Lower leg skin (tissue), 4 donors: ENCODE data around the gene RGS5. TPM values are rescaled to one million over a fixed set of nuclear protein-coding genes. Genes with fewer than 3 reads are reported as not detected.

Source experiments
- DNase-seq, 2 donors: peaks; one replicate each; pipeline ENCODE4 v3.0.0-alpha.2; 2019; ENCODE audit warnings: low spot score in 2 of 2
- H3K4me3 ChIP-seq: fragments of 200-600 bp; sonication (generic); 2 replicates; pipeline ENCODE4 v1.5.1; 2017; ENCODE audit warnings: mild to moderate bottlenecking, low read depth; ENCODE audit not compliant: poor library complexity, severe bottlenecking
- POLR2A ChIP-seq, 2 donors: fragments of 450-650 bp; IDR thresholded peaks; one replicate each; pipeline ENCODE4 v1.6.1; 2016 to 2017; ENCODE audit warnings: antibody characterized with exemption in 2 of 2, mild to moderate bottlenecking in 1 of 2, moderate library complexity in 1 of 2
- WGBS, 2 donors: methylation state at CpG; one replicate each; pipeline ENCODE4 v1.1.5; 2018; 5-methylcytosine and 5-hydroxymethylcytosine counted together
- intact Hi-C: fragments of 100-400 bp; cut with DNase I; formaldehyde crosslinking; loops from one replicate; pipeline ENCODE4 v1.15.0; 2023; ENCODE audit warnings: low total_unique reads
- total RNA-seq, 4 donors: library from RNA; depleted of rRNA; stranded (reverse); fragments of >200 nt; gene quantifications; one replicate each; pipeline ENCODE4 v1.1.0, GENCODE V29; 2016
- TF ChIP-seq, protein P1 (sequence below), 3 donors: fragments of 450-650 bp; IDR thresholded peaks; one replicate each; pipeline ENCODE4 v1.5.1; 2016; ENCODE audit warnings: antibody characterized with exemption in 3 of 3, mild to moderate bottlenecking in 3 of 3, moderate library complexity in 2 of 3

RGS5 gene
- total RNA-seq, 4 donors from 2014 or later, result 16.0 to 59.0 (median 33.2) TPM

DNA sequence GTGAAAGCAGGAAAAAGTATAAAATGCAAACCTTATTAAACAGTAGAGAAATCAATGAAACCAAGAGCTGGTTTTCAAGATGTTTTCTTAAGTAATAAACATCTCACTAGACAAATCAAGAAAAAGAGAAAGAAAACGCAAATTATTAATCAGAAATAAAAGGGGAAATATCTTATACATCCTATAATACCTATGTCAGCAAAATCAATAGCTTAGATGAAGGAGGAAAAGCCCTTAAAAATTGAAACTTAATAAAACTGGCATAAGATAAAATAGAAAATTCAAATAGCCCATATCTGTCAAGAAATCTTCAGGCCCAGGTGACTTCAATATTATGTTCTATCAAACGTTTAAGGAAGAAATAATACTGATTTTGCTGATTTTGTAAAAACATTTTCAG lies 74.4 kb downstream of the RGS5 start:
- H3K4me3 ChIP-seq, result no peak overlapping the region
- TF ChIP-seq POLR2A (IDR thresholded peaks at IDR 0.05), result no peak
- TF ChIP-seq, protein P1, sequence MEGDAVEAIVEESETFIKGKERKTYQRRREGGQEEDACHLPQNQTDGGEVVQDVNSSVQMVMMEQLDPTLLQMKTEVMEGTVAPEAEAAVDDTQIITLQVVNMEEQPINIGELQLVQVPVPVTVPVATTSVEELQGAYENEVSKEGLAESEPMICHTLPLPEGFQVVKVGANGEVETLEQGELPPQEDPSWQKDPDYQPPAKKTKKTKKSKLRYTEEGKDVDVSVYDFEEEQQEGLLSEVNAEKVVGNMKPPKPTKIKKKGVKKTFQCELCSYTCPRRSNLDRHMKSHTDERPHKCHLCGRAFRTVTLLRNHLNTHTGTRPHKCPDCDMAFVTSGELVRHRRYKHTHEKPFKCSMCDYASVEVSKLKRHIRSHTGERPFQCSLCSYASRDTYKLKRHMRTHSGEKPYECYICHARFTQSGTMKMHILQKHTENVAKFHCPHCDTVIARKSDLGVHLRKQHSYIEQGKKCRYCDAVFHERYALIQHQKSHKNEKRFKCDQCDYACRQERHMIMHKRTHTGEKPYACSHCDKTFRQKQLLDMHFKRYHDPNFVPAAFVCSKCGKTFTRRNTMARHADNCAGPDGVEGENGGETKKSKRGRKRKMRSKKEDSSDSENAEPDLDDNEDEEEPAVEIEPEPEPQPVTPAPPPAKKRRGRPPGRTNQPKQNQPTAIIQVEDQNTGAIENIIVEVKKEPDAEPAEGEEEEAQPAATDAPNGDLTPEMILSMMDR (IDR thresholded peaks at IDR 0.05), result no peak
- intact Hi-C loops, result no loop called here
- 85 to 86% methylated on average over 2 of the region's 2 CpGs for WGBS, 2 donors
- no peak for DNase-seq

DNA sequence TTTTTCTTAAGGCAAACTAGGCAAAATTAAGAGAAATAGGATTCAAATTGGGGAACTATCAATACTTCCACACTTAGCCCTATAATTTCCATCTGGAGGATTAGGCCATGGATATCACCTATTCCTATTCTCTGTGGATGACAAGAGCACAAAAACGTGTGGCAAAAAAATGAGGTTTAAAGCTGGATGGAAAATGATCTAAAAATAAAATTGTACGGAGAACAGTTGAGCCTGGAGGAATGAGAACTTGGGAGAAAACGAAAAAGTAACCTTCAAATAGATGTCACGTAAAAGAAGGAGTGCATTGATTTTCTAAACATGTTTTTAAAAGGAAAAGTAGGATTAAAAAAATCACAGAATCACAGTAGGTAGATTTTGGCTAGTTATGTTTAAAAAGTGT lies 77.9 kb downstream of the RGS5 start:
- H3K4me3 ChIP-seq, result no peak overlapping the region
- 66 to 75% methylated on average over 4 of the region's 4 CpGs for WGBS, 2 donors
- TF ChIP-seq, protein P1 (IDR thresholded peaks at IDR 0.05), result no peak
- TF ChIP-seq POLR2A (IDR thresholded peaks at IDR 0.05), result no peak
- no peak for DNase-seq
- intact Hi-C loops, result no loop called here

DNA sequence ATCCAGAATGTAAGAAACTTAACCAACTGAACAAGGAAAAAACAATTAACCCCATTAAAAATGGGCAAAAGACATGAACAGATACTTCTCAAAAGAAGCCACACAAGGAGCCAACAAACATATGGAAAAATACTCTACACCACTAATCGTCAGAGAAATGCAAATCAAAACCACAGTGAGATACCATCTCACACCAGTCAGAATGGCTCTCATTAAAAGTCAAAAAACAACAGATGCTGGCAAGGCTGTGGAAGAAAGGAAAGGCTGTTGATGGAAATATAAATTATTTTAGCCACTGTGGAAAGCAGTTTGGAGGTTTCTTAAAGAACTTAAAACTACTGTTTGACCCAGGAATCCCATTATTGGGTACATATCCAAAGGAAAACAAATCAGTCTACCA lies 82.3 kb downstream of the RGS5 start:
- 30 to 31% methylated on average over 1 of the region's 1 CpG for WGBS, 2 donors
- TF ChIP-seq, protein P1 (IDR thresholded peaks at IDR 0.05), result no peak
- TF ChIP-seq POLR2A (IDR thresholded peaks at IDR 0.05), result no peak
- no peak for DNase-seq
- no peak overlapping the region for H3K4me3 ChIP-seq
- intact Hi-C loops, result no loop called here

DNA sequence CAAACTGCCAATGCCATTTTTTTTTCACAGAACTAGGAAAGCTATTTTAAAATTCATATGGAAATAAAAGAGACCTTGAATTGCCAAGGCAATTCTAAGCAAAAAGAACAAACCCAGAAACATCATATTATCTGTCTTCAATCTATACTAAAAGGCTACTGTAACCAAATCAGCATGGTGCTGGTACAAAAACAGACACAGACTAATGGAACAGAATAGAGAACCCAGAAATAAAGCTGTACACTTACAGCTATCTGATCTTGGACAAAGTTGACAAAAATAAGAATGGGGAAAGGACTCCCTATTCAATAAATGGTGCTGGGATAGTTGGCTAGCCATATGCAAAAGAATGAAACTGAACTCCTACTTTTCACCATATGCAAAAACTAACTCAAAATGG lies 83.0 kb downstream of the RGS5 start:
- DNase-seq, result no peak
- H3K4me3 ChIP-seq, result no peak overlapping the region
- TF ChIP-seq, protein P1 (IDR thresholded peaks at IDR 0.05), result no peak
- no peak for TF ChIP-seq POLR2A (IDR thresholded peaks at IDR 0.05)
- intact Hi-C loops, result no loop called here

DNA sequence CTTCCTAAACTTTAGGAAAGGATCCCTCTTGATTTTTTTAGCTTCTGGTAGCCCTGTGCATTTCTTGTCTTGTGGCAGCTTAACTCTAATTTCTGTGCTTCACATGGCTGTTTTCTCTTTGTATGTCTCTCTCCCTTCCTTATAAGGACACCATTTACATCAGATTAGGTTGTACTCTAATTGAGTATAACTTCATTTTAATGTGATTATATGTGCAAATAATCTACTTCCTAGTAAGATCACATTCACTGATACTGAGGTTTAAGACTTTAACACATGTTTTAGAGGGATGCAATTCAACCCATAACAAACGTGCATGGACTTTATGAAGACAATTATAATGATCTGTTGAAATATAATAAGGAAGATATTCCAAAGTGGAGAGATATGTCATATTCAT lies 86.8 kb downstream of the RGS5 start:
- 71 to 74% methylated on average over 1 of the region's 1 CpG for WGBS, 2 donors
- DNase-seq, result no peak
- TF ChIP-seq, protein P1 (IDR thresholded peaks at IDR 0.05), result no peak
- no peak for TF ChIP-seq POLR2A (IDR thresholded peaks at IDR 0.05)
- H3K4me3 ChIP-seq, result no peak overlapping the region
- intact Hi-C loops, result no loop called here

DNA sequence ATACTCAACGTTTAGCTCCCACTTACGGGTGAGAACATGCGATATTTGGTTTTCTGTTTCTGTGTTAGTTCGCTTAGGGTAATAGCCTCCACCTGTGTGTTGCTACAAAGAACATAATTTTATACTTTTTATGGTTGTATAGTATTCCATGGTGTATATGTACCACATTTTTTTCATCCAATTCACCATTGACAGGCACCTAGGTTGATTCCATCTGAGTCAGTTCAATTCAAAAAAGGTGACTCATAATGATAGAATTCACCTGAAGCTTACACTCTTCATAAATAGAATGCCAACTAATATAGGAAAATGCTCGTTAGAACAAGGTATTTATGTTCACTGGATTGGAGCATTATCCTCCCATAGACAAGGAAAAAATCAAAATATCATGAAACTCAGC lies 95.1 kb downstream of the RGS5 start:
- H3K4me3 ChIP-seq, result no peak overlapping the region
- intact Hi-C loops, result no loop called here
- DNase-seq, result no peak
- 87 to 88% methylated on average over 5 of the region's 5 CpGs for WGBS, 2 donors
- no peak for TF ChIP-seq POLR2A (IDR thresholded peaks at IDR 0.05)
- TF ChIP-seq, protein P1 (IDR thresholded peaks at IDR 0.05), result no peak
